Measurements from ENCODE around the gene BCAM.
"Not testable (repeated sequence)": the region's sequence is repeated elsewhere in the genome, so short reads cannot be mapped to it uniquely, and the experiment has no call there.

The BCAM gene

DNA sequence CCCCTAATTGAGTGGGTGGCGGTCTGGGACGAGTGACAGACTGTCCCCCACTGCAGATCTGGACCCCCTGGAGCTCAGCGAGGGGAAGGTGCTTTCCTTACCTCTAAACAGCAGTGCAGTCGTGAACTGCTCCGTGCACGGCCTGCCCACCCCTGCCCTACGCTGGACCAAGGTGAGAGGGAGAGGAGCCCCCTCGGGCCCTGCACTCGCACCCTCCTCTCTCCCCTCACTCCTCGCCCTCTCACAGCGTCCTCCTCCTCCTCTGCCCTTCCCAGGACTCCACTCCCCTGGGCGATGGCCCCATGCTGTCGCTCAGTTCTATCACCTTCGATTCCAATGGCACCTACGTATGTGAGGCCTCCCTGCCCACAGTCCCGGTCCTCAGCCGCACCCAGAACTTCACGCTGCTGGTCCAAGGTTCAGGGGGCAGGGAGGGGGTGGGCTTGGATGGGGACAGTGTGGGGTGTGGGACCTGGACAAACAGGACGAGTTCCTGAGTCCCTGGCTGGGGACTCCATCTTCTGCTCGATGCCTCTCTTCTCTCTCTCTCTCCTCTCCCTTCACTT is 9.6 kb downstream of the BCAM start:
- DNase-seq: no peak

DNA sequence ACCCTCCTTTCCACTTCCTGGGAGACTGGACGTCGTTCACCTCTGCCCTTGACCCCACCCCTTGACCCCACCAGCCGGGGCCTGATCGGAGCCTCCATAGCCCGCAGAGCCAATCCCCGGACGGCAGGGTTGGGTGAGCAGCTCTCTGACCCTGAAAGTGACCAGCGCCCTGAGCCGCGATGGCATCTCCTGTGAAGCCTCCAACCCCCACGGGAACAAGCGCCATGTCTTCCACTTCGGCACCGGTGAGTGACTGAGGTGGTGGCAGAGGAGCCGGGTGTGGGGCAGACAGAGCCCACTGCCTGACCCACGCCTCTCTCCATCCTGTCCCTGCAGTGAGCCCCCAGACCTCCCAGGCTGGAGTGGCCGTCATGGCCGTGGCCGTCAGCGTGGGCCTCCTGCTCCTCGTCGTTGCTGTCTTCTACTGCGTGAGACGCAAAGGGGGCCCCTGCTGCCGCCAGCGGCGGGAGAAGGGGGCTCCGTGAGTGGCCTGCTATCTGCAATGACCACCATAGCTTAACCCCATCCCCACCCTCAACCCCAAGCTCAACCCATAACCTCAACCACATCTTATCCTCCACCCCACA is 10.4 kb downstream of the BCAM start:
- no peak for DNase-seq

DNA sequence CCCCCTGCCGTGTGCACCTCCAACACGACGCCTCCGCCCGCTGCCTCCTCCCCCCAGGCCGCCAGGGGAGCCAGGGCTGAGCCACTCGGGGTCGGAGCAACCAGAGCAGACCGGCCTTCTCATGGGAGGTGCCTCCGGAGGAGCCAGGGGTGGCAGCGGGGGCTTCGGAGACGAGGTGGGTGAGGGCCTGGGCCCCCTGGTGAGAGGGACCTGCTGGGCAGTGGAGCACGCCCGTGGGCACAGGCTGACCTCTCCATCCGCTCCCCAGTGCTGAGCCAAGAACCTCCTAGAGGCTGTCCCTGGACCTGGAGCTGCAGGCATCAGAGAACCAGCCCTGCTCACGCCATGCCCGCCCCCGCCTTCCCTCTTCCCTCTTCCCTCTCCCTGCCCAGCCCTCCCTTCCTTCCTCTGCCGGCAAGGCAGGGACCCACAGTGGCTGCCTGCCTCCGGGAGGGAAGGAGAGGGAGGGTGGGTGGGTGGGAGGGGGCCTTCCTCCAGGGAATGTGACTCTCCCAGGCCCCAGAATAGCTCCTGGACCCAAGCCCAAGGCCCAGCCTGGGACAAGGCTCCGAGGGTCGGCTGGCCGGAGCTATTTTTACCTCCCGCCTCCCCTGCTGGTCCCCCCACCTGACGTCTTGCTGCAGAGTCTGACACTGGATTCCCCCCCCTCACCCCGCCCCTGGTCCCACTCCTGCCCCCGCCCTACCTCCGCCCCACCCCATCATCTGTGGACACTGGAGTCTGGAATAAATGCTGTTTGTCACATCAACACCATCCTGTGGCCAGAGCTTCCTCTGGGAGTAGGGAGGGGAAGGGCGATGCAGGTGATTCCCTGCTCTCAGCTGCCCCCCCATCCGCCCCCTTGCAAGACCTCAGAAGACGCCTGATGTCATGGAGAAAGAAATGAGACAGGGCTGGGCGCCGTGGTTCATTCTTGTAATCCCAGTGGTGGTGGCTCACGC is 12.0 kb downstream of the BCAM start:
- no peak for DNase-seq

DNA sequence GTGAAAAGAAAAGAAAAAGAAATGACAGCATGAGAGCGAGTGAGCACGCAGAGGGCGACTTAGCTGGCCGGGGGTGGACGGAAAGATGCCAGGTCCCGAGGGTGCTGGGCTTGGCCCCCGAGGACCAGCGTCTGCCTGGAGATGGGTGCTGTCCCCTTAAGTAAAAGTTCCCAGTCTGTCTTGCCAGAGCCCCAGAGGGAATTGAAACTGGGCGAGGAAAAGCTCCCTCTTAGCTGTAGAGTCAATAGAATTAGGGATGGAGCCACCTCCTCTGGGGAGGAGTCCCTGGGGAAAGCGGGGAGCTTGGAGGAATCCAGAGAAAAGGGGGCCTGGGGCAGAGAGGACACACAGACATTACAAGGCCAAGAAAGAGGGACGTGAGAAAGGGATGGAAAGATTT is 13.3 kb downstream of the BCAM start:
- DNase-seq: no peak

DNA sequence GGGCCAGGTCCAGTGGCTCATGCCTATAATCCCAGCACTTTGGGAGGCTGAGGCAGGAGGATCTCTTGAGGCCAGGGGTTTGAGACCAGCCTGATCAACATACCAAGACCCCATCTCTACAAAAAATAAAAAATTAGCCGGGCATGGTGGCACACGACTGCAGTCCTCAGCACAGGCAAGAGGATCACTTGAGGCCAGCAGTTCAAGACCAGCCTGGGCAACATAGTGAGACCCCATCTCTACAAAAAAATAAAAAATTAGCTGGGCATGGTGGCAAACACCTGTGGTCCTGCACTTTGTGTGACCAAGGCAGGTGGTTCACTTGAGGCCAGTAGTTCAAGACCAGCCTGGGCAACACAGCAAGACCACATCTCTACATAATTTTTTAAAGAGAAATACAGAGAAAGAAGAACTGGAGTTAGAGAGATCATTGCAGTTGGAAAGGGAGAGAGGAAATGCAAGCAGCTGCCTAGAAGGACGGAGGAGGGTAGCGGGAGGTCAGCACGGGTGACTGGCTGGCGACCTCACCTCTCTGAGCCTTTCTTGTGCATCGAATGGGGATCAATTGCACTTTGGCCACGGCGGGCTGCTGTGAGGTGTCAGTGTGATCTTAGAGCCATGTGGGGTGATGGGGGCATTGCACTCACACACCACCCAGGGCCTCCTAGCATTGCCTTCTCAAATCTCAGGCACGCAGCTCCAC is 13.9 kb downstream of the BCAM start:
- no peak for DNase-seq

DNA sequence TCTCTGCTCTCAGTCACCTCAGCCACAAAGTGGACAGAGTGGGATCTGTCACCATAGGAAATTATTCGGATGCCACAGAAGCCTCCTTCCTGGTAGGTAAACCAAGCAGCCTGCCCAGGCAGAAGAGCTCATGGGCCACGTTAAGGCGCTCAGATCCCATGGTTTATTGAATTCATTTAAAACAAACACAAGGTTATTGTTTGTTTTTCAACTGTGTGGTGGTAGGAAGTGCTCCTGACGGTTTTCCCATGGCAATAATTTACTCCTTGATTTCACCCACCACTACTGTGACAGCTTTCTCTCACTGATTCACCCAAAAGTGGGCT is 14.4 kb downstream of the BCAM start:
- no peak for DNase-seq

DNA sequence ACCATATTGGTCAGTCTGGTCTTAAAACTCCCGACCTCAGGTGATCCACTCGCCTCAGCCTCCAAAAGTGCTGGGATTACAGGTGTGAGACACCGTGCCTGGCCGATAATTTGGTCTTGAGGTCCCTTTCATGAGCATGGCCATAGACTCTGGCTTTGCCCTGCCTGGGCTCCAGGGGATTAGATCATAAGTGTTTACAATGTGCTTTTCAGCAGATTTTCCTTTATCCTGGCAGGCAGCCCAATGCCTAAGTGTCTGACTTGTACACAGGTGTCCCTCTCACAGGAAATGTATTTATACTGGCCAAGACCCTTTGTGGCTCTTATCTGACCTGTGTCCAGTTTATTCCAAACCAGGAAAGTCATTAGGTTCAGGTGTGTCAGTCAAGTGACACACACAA is 15.9 kb downstream of the BCAM start:
- no peak for DNase-seq

DNA sequence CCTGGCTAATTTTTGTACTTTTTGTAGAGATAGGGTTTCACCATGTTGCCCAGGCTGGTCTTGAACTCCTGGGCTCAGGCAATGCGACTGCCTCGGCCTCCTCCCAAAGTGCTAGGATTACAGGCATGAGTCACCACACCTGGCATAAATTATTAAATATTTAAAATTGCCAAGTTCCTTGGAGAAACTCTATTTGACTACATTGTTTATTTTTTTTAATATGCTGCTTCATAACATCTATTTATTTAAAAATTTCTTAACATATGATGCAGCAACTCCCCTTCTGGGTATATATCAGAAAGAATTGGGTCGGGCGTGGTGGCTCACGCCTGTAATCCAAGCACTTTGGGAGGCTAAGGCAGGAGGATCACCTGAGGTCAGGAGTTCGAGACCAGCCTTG is 24.0 kb downstream of the BCAM start:
- DNase-seq: not testable (repeated sequence)

DNA sequence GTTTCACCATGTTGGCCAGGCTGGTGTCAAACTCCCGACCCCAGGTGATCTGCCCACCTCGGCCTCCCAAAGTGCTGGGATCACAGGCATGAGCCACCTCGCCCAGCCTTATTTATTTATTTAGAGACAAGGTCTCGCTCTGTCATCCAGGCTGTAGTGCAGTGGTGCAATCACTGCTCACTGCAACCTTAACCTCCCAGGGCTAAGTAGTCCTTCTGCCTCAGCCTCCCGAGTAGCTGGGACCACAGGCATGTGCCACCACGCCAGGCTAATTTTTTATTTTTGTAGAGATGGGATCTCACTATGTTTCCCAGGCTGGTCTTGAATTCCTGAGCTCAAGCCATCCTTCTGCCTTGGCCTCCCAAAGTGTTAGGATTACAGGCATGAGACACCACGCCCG is 25.5 kb downstream of the BCAM start:
- DNase-seq: not testable (repeated sequence)

DNA sequence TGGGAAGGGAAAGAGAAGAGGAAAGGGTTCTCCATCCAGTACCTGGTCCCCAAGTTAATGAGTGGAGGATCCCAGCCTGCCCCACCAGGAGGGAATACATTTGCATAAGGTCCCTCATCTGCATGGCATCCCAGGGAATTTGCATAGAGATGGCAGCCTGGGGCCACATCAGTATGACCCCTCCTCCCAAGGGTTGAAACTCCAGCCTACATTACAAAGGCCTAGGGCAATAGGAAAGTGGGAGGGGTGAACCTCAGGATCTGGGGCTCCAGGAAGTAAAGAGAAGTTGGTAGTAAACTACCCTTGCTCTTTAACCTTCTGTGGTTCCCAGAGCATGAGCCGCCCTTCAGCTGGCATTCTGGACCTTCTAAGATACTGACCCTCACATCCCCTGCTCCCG is 30.4 kb downstream of the BCAM start:
- DNase-seq: no peak

DNA sequence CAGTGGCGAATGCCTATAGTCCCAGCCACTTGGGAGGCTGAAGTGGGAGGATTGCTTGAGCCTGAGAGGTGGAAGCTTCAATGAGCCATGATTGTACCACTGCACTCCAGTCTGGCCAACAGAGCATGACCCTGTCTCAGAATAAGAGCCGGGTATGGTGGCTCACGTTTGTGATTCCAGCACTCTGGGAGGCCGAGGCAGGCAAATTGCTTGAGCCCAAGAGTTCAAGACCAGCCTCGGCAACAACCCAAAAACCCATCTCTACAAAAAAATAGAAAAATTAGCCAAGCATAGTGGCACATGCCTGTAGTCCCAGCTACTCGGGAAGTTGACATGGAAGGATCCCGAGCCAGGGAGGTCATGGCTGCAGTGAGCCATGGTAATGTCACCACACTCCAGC is 31.9 kb downstream of the BCAM start:
- no peak for DNase-seq

DNA sequence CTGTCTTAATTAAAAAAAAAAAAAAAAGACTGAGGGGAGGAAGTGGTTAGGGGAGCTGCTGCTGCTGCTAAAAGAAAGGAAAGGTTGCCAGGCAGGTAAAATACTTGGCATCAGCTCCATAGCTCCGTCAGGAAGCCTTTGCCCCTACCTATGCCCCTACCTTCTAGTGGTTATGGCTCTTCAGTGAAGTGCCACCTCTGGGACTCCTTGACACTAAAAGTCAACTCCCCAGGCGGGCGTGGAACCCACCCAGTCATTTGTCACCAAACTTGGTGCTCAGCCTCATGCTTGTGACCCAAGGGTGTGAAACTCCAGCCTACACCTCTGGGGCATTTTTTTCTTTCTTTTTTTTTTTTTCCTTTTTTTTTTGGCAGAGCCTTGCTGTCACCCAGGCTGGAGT is 32.3 kb downstream of the BCAM start:
- no peak for DNase-seq

DNA sequence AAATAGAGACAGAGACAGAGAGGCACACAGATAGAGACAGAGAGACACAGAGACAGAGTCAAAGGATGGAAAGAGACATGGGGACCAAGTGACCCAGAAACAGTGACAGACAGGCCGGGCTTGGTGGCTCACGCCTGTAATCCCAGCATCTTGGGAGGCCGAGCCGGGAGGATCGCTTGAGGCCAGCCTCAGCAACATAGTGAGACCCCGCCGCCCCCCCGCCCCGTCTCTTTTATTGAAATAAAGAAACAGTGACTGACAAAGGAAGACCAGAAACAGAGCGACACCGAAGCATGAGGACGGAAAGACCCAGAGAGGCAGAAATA is 36.3 kb downstream of the BCAM start:
- DNase-seq: no peak

DNA sequence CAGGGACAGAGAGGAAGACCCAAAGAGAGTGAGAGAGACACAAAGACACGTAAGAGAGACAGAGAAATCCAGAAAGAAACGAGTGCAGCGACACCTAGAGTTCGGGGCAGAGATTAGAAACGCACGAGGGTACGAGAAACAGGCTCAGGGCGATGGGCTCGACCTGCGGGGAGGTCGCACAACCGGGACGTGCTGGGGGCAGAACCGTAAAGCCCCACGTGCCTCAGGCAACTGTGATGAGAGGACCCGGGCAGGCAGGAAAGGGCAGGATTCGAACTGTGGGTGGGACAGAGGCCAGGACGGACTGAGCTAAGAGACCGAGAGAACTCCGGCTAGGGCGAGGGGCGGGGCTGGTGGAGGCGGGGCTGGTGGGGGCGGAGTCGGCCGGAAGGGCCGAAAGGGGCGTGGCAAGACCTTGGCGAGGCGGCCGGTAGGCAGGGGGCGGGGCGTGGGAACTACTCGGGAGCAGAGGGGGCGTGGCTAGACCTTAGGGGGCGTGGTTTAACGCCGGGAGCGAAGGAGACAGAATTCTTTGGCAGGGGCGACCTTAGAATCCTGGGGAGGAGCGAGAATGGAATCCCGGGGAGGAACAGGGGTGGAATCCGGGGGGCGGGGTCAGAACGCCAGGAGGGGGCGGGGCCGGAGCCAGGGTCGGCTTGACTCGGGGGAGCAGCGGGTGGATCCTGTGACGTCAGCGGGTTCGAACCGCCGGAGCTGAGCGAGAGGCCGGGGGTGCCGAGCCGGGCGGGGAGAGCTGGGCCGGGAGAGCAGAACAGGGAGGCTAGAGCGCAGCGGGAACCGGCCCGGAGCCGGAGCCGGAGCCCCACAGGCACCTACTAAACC is 36.9 kb downstream of the BCAM start, which contains the start of gene NECTIN2:
TSS of gene NECTIN2 (plus strand) at position 686 of the 843 bp plus-strand sequence. CDS start 229 bp downstream, outside the sequence.
- peak; percentile 85 for DNase-seq

DNA sequence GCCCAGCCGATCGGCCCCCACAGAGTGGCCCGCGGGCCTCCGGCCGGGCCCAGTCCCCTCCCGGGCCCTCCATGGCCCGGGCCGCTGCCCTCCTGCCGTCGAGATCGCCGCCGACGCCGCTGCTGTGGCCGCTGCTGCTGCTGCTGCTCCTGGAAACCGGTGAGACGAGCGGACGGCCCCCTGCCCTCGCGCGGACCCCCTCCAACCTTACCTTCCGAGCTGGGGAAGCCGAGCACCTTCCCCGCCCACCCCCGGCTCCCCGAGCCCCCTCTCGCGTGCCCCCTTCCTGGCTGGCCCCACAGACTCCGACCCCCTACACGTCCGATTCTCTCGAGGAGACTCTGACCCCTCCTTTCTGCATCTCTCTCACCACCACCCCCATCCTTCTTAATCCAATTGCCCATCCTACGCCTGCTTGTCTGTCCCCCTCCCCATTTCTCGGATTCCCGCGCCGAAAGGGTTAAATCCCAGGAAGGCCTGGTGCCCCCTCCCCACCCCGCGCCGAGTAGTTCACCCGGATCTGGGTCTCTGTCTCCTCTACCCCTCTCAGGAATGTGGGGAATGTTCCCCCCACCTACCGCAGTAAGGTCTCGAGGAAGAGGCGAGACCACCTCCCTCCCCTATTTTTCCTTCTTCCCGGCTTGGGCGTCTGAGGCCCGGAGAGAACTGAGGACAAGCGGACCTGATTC is 37.7 kb downstream of the BCAM start:
- DNase-seq: no peak

DNA sequence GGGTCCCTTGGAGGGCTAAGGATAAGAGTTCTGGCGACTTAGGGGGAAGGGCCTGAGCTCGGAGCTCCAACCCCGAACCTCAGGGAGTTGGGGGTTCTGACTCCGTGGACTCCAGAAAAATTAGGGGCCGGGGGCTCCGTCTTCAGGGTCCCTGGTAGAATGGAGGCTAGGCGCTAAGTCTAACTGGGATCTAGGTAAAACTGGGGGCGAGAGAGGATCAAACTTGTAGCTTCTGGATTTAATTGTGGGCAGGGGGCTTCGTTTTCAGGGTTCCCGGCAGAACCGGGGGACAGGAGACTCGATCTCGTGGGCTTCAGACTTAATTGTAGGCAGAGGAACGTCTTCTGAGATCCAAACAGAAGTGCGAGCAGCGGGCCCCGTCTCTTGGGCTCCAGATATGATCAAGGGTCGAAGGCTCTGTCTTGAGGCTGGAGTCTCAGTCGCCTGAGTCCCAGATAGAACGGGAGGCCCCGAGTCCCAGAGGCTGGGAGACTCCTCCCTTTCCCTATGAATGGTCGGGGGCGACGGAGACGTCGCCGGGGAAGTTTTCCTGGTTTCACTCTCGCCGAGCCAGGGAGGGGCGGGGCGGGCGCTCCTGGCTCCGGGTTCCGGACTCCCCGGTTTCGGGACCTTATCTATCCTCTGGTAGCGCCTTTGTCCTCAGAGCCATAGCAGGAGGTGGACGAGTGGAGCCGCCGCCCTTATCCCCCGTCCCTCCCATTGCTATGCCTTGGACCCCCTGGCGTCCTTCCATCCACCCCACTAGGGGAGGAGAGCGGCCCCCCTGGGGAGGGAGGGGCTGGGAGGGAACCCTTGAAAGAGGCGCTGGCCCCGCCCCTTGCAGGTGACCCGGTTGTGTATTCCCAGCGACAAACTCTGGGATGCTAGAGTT is 38.5 kb downstream of the BCAM start:
- no peak for DNase-seq

DNA sequence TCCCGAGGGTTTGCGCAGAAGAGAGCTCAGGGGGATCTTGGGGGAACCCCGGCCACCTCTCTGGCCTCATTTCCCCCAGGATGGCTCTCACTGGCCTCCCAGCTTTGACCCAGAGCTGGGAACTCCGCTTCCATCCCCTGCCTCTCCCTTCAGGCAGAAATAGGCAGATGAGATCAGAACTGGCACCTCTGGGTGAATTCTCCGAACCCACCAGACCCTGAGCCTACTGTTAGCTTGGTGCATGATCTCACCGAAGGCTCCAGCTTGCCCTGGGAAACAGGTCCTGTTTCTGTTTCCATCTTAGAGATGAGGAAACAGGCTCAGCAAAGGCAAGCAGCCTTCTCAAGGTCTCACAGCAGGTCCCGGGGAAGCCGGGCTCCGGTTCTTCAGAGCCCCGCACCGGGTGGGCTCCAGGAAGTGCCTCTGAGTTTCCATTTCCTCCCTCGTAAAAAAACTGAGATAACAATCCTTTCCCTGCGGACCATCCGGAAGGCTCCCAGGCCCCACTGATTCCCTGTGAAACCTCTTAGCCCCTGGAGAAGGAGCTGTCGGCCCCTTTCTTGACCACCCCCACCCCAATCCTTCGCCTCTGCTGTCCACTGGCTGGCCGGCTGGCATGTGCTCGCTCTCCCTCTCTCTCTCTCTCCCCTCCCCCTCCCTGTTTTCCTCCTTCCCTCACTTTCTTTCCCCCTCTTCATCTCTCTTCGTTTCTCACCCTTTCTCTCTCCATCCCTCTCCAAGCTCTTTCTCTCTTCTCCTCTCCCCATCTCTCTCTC is 39.3 kb downstream of the BCAM start:
- no peak for DNase-seq

DNA sequence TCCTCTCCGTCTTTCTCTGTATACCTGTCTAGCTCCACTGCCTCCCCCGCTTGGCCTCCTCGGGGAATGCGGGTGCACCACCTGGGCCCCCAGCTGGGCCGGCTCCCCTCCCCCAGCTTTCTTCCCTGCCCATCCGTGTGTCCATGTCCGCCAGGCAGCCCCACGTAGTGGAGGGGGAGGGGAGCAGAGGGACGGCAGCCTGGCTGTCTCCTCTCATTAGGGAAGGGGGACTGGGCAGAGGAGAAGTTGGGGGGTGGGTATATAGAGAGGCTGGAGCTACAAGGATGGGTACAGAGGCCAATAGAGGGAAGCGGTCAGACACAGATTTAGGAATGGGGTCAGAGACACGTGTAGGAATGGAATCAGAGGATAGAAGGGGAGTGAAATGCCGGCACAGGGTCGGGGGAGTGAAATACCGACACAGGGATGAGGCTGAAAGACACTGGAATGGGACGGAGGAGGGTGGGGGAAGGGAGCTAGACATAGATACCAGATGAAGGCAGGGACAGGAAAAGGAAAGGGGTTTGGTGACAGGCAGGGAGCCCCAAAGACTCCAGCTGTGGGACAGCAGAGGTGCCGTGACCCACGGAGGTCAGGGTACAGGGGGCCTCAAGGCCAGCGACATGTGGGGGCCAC is 40.0 kb downstream of the BCAM start:
- no peak for DNase-seq

DNA sequence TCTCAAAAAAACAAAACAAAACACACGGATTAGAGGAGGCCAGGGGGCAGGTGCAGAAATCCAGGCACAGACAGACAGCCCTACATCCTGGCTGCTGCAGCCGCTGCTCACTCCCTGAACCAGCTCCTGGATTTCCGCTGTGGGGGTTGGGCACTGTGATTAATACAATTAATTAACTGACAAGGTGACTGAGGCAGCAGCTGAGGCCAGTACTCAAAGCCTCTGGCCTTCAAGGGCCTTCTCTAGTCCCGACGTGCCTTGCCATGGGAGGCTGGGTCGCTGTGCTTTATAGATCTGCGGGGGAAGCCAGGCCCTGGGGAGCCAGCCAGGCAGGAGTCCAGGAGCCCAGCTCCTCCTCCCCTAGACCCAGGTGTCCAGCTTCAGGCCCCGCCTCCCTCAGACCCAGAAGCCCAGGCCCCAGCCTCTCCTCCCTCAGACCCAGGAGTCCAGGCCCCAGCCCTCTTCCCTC is 41.8 kb downstream of the BCAM start:
- DNase-seq: no peak

DNA sequence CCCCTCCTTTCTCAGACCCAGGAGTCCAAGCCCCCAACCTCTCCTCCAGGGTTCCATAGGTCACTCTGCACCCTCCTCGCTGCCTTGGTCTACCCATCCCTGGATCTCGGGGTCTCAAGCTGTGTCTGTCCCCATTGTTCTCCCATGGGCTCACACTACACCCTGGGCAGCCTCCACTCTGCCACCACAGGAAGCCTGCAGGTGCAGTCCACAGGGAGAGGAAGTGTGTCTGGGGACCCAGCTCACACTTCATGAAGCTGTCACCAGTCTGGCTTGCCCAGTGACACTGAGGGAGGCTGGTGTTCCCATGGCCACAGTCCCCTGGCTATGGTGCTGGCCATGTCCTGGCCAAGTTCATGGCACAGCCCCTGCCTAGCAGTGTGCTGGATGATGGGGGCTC is 42.5 kb downstream of the BCAM start:
- DNase-seq: no peak

All from CD4-positive, alpha-beta T cell treated with Interleukin-15 for 1 hour (primary cell).